Prostate gland (tissue), 2 donors: ENCODE measurements around the gene ATP5MG. TPM values are rescaled to one million over a fixed set of nuclear protein-coding genes. Genes with fewer than 3 reads are reported as not detected.

Experiments
- DNase-seq: peaks from one replicate; pipeline ENCODE4 v3.0.0-alpha.2; 2019; ENCODE audit warnings: low spot score
- H3K27ac ChIP-seq, 2 donors: fragments of 200-600 bp; sonication (generic); 2 replicates each; pipeline ENCODE4 v1.5.1; 2017 to 2019
- H3K27me3 ChIP-seq: fragments of 200-600 bp; sonication (generic); replicated peaks from 2 replicates; pipeline ENCODE4 v1.5.1; 2019; ENCODE audit not compliant: insufficient read depth
- H3K36me3 ChIP-seq, 2 donors: fragments of 200-600 bp; sonication (generic); 1 replicate in 1 of 2; 2 replicates in 1 of 2; pipeline versions ENCODE4 v1.5.1 to v1.8.1; 2017 to 2019
- H3K4me1 ChIP-seq: fragments of 200-600 bp; sonication (generic); replicated peaks from 2 replicates; pipeline ENCODE4 v1.5.1; 2019
- H3K4me3 ChIP-seq, 2 donors: fragments of 200-600 bp; sonication (generic); 2 replicates each; pipeline ENCODE4 v1.5.1; 2017 to 2019
- H3K9me3 ChIP-seq: fragments of 200-600 bp; sonication (generic); 2 replicates; pipeline ENCODE4 v1.5.1; 2017
- POLR2A ChIP-seq: fragments of 450-650 bp; IDR thresholded peaks from one replicate; pipeline ENCODE4 v1.6.1; 2016; ENCODE audit warnings: antibody characterized with exemption, mild to moderate bottlenecking
- POLR2AphosphoS5 ChIP-seq: sonication (generic); formaldehyde crosslinking; IDR thresholded peaks from one replicate; pipeline ENCODE4 v1.6.1; 2017; ENCODE audit warnings: antibody characterized with exemption
- WGBS: methylation state at CpG from one replicate; pipeline ENCODE4 v1.1.5; 2018; 5-methylcytosine and 5-hydroxymethylcytosine counted together
- intact Hi-C: fragments of 100-400 bp; cut with DNase I; formaldehyde crosslinking; loops from one replicate; pipeline ENCODE4 v1.14.2; 2022
- total RNA-seq, 2 donors: library from RNA; depleted of rRNA; stranded (reverse); fragments of >200 nt; gene quantifications; one replicate each; pipeline ENCODE4 v1.1.0, GENCODE V29; 2016
- TF ChIP-seq, protein P1 (sequence below), 4 experiments: fragments of 200-600 bp in 2 of 4; fragments of 450-650 bp in 2 of 4; sonication (generic) in 2 of 4; IDR thresholded peaks; 1 replicate in 3 of 4; 2 replicates in 1 of 4; pipeline ENCODE4 v1.5.1; 2016 to 2019; ENCODE audit warnings: antibody characterized with exemption in 4 of 4, mild to moderate bottlenecking in 2 of 4, moderate library complexity in 2 of 4

ATP5MG gene
- total RNA-seq, 2 donors from 2014 or later = 32.9 to 66.4 TPM

DNA sequence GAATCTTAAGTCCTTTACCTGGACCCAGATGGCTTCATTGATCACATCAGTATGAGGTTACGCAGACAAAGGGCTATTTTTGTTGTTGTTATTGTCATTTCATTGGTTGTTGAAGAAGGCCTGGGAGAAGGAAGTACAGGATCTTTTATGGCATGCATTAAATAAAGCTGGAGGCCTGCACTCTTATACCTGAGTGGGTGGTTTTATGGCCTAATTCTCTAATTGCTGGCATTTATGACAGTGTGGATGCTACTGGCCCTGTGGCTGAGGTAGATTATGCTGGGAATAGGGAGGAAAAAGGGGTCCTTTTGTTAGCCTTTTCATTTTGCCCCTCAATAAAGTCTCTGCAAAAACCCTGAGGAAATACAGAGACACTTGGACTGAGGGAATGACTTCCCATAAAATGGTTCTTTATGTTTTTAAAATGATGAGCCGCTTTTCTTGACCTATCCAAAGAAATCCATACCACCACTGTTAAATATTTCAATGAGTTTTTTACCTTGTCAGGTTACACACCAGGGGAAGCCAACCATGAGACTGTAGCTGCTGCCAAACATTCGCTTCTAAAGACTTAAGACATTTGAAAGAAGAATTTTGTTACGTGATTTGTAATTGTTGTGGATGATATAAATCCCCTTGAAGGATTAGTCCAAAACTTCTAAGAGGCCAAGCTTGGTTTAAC, 41.6 kb downstream of the ATP5MG start:
- TF ChIP-seq POLR2AphosphoS5 (no peak), POLR2A (no peak)
- TF ChIP-seq, protein P1, sequence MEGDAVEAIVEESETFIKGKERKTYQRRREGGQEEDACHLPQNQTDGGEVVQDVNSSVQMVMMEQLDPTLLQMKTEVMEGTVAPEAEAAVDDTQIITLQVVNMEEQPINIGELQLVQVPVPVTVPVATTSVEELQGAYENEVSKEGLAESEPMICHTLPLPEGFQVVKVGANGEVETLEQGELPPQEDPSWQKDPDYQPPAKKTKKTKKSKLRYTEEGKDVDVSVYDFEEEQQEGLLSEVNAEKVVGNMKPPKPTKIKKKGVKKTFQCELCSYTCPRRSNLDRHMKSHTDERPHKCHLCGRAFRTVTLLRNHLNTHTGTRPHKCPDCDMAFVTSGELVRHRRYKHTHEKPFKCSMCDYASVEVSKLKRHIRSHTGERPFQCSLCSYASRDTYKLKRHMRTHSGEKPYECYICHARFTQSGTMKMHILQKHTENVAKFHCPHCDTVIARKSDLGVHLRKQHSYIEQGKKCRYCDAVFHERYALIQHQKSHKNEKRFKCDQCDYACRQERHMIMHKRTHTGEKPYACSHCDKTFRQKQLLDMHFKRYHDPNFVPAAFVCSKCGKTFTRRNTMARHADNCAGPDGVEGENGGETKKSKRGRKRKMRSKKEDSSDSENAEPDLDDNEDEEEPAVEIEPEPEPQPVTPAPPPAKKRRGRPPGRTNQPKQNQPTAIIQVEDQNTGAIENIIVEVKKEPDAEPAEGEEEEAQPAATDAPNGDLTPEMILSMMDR (IDR thresholded peaks at IDR 0.05) = no peak
- Histone ChIP-seq H3K36me3 (no peaks in the 10 kb centered on the region), H3K27me3 (no peaks in the 10 kb centered on the region), H3K27ac (no peak overlapping the region), H3K9me3 (no peaks in the 10 kb centered on the region), H3K4me1 (peaks cover 7% of the 10 kb centered on the region), H3K4me3 (no peak overlapping the region)
- intact Hi-C loops = no loop called here
- 67% methylated on average over 4 of the region's 4 CpGs for WGBS
- DNase-seq = no peak

DNA sequence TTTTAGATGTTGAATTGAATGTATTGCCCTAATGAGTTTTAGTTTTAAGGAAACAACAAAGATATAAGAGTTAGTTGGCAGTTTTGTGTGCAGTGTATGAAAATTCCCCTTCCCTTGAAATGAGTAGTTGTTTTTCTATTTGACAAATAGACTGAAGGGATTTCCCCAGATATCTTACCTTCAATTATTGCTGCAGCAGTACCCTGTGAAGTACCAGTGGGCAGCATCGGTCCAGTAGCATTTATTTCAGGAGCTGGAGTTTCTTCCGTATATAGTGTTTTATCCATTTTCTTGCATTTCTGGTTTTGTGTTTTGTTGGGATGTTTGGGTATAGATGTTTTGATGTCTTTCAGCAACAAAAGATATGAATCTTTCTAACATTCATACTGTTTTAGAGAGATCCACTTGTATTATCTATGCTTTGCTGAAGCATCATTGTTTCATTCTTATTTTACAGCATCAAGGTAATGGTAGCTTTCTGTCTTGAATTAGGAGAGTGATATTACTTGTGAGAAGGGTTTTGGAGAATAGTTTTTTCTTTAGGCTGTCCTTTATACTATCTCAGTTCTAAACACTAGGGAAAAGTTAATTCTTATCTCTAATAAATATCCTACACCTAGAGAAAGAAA, 42.3 kb downstream of the ATP5MG start:
- no peak for DNase-seq
- Histone ChIP-seq H3K4me3 (no peak overlapping the region), H3K27ac (no peak overlapping the region), H3K9me3 (no peaks in the 10 kb centered on the region), H3K4me1 (peaks cover 7% of the 10 kb centered on the region), H3K27me3 (no peaks in the 10 kb centered on the region), H3K36me3 (no peaks in the 10 kb centered on the region)
- TF ChIP-seq POLR2A = no peak
- TF ChIP-seq, protein P1 (IDR thresholded peaks at IDR 0.05) = no peak
- TF ChIP-seq POLR2AphosphoS5 = no peak
- intact Hi-C loops = no loop called here
- 72% methylated on average over 2 of the region's 2 CpGs for WGBS

DNA sequence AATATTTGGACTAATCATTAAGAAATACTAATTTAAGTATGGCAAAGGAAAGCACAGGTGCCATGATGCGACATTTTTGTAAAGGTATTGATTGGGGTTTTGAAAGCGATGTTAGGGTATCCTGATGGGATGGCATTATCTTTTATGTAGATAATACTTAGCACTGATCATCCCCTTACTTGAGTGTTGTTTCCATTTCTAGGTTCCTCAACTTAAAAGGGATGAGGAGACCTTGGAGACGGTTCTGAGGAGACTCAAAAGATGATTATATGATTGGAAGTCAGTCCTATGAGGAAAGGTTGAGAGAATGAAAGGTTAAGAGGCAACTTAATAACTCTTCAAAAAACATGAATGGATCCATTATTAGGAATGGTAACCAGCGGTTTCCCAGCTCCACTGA, 46.0 kb downstream of the ATP5MG start:
- no peak overlapping the region for H3K27ac ChIP-seq
- H3K4me3 ChIP-seq = no peak overlapping the region
- no peak for DNase-seq
- no peaks in the 10 kb centered on the region for H3K9me3 ChIP-seq
- no peaks in the 10 kb centered on the region for H3K36me3 ChIP-seq
- no peaks in the 10 kb centered on the region for H3K27me3 ChIP-seq
- no peaks in the 10 kb centered on the region for H3K4me1 ChIP-seq
- intact Hi-C loops = no loop called here
- TF ChIP-seq POLR2A (no peak), POLR2AphosphoS5 (no peak)
- TF ChIP-seq, protein P1 (IDR thresholded peaks at IDR 0.05) = no peak
- WGBS = 97% methylated on average over 4 of the region's 4 CpGs

DNA sequence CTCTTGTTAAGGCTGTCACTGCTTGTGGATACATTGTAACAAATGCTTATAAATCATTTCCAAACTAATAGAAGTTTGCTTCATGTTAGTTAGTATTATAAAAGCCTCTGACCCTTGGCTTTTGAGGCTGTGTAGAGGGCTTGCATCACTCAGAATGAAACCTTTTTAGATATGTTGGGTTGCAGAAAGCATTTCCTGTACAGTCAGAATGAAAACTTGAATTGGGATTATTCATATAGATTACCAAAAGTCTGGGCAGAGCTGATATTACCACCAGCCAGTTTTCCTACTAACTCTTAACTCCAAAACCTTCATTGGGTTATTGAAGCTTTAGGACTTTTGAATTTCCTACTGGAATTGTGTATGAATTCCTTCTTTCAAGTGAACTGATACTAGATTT, 46.9 kb downstream of the ATP5MG start:
- Histone ChIP-seq H3K4me1 (no peaks in the 10 kb centered on the region), H3K9me3 (no peaks in the 10 kb centered on the region), H3K4me3 (no peak overlapping the region), H3K27me3 (no peaks in the 10 kb centered on the region), H3K27ac (no peak overlapping the region), H3K36me3 (no peaks in the 10 kb centered on the region)
- TF ChIP-seq POLR2AphosphoS5 = no peak
- TF ChIP-seq POLR2A = no peak
- TF ChIP-seq, protein P1 (IDR thresholded peaks at IDR 0.05) = no peak
- intact Hi-C loops = no loop called here
- DNase-seq = no peak
